ENCODE measurements around the gene GOLT1A.

- TF ChIP-seq GABPA (IDR thresholded peaks at IDR 0.05 in 1 of 2, conservative IDR thresholded peaks at IDR 0.05 in 1 of 2) (peak in 1 of 2 donors; percentile 39), NR2F2 (IDR thresholded peaks at IDR 0.05) (no peak), RAD21 (IDR thresholded peaks at IDR 0.05) (no peak), REST (IDR thresholded peaks at IDR 0.05) (no peak), CTCF (IDR thresholded peaks at IDR 0.05; ENCODE audit: low read depth, low read length, missing input control) (no peak), RXRA (IDR thresholded peaks at IDR 0.05) (no peak)
Observed at GRCh38 chr1:204161609-204162493, 51.9 kb downstream of the GOLT1A start.
